MCF 10A (cell line): ENCODE data around the gene SNTG2. TPM values are rescaled to one million over a fixed set of nuclear protein-coding genes. Genes with fewer than 3 reads are reported as not detected.

Experiments used
- BruUV-seq: library from RNA; stranded (reverse); fragments of 400-500 nt; replicated peaks from 2 replicates; lab custom pipeline; 2021; lab: Mats Ljungman, UMichigan
- CTCF ChIA-PET: fragments of 300-600 bp; sonication (Branson Sonifier 250); formaldehyde crosslinking; extraction: SDS; loops from one replicate; lab custom pipeline; 2021; ENCODE audit warnings: antibody characterized with exemption, inconsistent platforms; lab: Yijun Ruan, JAX
- POLR2A ChIA-PET: fragments of 300-600, 350-650 bp; sonication (Branson Sonifier 250); formaldehyde crosslinking; extraction: SDS; loops from one replicate; lab custom pipeline; 2020; ENCODE audit warnings: antibody characterized with exemption, inconsistent platforms; lab: Yijun Ruan, JAX
- DNase-seq: peaks from one replicate; pipeline ENCODE4 v3.0.0-alpha.2; 2018; ENCODE audit not compliant: unreplicated experiment
- H3K27ac Mint-ChIP-seq: one replicate; pipeline ENCODE4 v1.8.0; 2022; ENCODE audit warnings: mild to moderate bottlenecking, low read depth, mixed read lengths; ENCODE audit not compliant: unreplicated experiment
- H3K27me3 Mint-ChIP-seq: one replicate; pipeline ENCODE4 v1.8.0; 2022; ENCODE audit warnings: mixed read lengths; ENCODE audit not compliant: insufficient read depth, unreplicated experiment
- H3K36me3 Mint-ChIP-seq: one replicate; pipeline ENCODE4 v1.8.0; 2022; ENCODE audit warnings: mild to moderate bottlenecking, moderate library complexity, mixed read lengths; ENCODE audit not compliant: insufficient read depth, unreplicated experiment
- H3K4me1 Mint-ChIP-seq: one replicate; pipeline ENCODE4 v1.8.0; 2022; ENCODE audit warnings: mixed read lengths; ENCODE audit not compliant: insufficient read depth, unreplicated experiment
- H3K4me3 Mint-ChIP-seq: one replicate; pipeline ENCODE4 v1.8.0; 2022; ENCODE audit warnings: mild to moderate bottlenecking, moderate library complexity, mixed read lengths; ENCODE audit not compliant: unreplicated experiment
- H3K9me3 Mint-ChIP-seq: one replicate; pipeline ENCODE4 v1.8.0; 2022; ENCODE audit warnings: mixed read lengths; ENCODE audit not compliant: unreplicated experiment
- intact Hi-C: fragments of 100-400 bp; cut with micrococcal nuclease; formaldehyde crosslinking; loops from 2 replicates; pipeline ENCODE4 v1.14.1; 2022
- total RNA-seq: library from RNA; stranded (reverse); gene quantifications from 2 replicates; pipeline ENCODE4 v1.2.3, GENCODE V29; 2022
- TF ChIP-seq, protein P1 (sequence below): fragments of 200-600 bp; IDR thresholded peaks from one replicate; pipeline ENCODE4 v1.8.0; 2022; ENCODE audit warnings: antibody characterized with exemption, mild to moderate bottlenecking; ENCODE audit not compliant: unreplicated experiment

SNTG2 gene
- total RNA-seq, 1 experiment from 2014 or later = not detected

DNA sequence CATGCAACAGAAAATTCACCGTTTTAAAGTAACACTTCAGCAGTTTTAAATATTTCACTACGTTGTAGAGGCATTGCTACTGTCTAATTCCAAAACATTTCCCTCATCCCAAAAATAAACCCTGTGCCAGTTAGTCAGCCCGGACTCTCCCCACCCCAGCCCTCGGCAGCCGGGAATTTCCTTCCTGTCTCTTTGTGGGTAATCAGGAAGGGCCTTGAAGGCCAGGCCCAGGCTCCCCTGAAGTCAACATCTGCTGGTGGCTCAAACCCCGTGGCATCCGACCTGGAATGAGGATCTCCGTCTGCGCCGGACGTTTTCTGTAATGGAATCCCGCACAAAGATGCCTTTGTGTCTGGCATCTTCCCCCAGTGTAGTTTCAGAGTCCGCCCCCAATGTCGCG is 219.6 kb downstream of the SNTG2 start:
- Mint-ChIP-seq H3K36me3 (no peaks in the 10 kb centered on the region), H3K27ac (no peak overlapping the region), H3K4me1 (peaks cover 9% of the 10 kb centered on the region), H3K27me3 (no peaks in the 10 kb centered on the region), H3K9me3 (no peaks in the 10 kb centered on the region), H3K4me3 (no peak overlapping the region)
- TF ChIP-seq, protein P1, sequence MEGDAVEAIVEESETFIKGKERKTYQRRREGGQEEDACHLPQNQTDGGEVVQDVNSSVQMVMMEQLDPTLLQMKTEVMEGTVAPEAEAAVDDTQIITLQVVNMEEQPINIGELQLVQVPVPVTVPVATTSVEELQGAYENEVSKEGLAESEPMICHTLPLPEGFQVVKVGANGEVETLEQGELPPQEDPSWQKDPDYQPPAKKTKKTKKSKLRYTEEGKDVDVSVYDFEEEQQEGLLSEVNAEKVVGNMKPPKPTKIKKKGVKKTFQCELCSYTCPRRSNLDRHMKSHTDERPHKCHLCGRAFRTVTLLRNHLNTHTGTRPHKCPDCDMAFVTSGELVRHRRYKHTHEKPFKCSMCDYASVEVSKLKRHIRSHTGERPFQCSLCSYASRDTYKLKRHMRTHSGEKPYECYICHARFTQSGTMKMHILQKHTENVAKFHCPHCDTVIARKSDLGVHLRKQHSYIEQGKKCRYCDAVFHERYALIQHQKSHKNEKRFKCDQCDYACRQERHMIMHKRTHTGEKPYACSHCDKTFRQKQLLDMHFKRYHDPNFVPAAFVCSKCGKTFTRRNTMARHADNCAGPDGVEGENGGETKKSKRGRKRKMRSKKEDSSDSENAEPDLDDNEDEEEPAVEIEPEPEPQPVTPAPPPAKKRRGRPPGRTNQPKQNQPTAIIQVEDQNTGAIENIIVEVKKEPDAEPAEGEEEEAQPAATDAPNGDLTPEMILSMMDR = no peak
- intact Hi-C loops = no loop called here
- CTCF ChIA-PET = no interaction called here
- POLR2A ChIA-PET = no interaction called here
- no peak for DNase-seq
- BruUV-seq = no TSS peak

DNA sequence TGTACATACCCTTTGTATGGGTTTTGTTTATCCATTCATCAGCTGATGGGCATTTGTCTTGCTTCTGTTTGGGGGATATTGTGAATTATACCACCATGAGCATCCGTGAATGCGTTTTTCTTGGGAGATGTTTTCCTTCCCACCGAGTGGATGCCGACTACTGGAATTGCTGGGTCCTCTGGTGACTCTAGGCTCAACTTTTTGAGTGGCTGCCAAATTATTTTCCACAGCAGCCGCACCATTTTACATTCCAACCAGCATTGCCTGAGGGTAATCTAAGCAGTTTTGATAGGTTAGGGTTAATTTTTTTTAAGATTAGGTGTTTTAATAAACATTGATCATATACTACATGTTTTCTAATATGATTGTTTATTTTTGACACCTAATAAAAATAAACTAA is 220.1 kb downstream of the SNTG2 start:
- TF ChIP-seq, protein P1 = no peak
- peaks cover 9% of the 10 kb centered on the region for H3K4me1 Mint-ChIP-seq
- intact Hi-C loops = no loop called here
- H3K4me3 Mint-ChIP-seq = no peak overlapping the region
- no peaks in the 10 kb centered on the region for H3K9me3 Mint-ChIP-seq
- BruUV-seq = no TSS peak
- POLR2A ChIA-PET = no interaction called here
- no peaks in the 10 kb centered on the region for H3K36me3 Mint-ChIP-seq
- H3K27ac Mint-ChIP-seq = no peak overlapping the region
- DNase-seq = no peak
- CTCF ChIA-PET = no interaction called here
- H3K27me3 Mint-ChIP-seq = no peaks in the 10 kb centered on the region

DNA sequence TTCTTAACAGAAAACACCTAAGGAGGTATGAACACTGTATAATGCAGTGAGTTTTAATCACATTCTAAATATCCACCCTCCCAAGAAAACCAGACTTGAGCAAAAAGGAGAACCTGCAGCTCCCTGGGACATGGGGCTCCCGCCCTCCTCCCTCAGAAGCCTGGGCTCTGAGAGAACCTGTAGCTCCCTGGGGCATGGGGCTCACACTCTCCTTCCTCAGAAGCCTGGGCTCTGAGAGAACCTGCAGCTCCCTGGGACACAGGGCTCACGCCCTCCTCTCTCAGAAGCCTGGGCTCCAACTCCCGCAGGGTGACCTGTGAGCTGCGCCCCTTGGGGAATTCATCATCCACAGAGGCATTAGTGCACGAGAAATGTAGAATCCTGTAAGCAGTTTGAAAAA is 222.9 kb downstream of the SNTG2 start:
- no peaks in the 10 kb centered on the region for H3K27me3 Mint-ChIP-seq
- CTCF ChIA-PET = interaction anchor here (0.7 kb wide), 1 partner anchor 173 kb away, joined by 4 read pairs; no protein-coding TSS in a partner anchor
- H3K27ac Mint-ChIP-seq = no peak overlapping the region
- H3K4me1 Mint-ChIP-seq = peaks cover 9% of the 10 kb centered on the region
- BruUV-seq = no TSS peak
- H3K36me3 Mint-ChIP-seq = no peaks in the 10 kb centered on the region
- intact Hi-C loops = no loop called here
- no peak overlapping the region for H3K4me3 Mint-ChIP-seq
- TF ChIP-seq, protein P1 = no peak
- DNase-seq = no peak
- POLR2A ChIA-PET = interaction anchor here (0.6 kb wide), 1 partner anchor 596 kb away, joined by 3 read pairs; no protein-coding TSS in a partner anchor
- H3K9me3 Mint-ChIP-seq = no peaks in the 10 kb centered on the region

DNA sequence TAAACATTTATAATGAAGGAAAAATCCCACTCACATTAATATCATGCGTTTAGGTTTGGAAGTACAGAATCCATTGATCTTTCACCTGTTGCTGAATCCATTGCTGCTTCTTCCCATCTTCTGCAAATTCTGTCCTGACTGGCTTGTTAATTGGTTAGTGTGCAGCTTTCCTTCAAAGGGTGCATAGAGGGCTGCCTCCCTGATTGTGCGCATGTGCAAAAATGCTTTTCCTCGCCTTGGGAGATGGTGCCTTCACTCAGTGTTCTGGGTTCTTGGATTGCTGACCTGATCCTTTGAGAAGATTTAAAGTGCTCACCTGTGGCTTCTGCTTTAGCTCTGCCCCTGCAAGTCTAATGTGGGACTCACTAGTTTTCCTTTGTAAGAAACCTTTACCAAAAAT is 231.2 kb downstream of the SNTG2 start:
- TF ChIP-seq, protein P1 = no peak
- no peak overlapping the region for H3K27ac Mint-ChIP-seq
- ChIA-PET CTCF (no interaction called here), POLR2A (no interaction called here)
- no TSS peak for BruUV-seq
- peaks cover 19% of the 10 kb centered on the region for H3K9me3 Mint-ChIP-seq
- no peak for DNase-seq
- no peaks in the 10 kb centered on the region for H3K36me3 Mint-ChIP-seq
- no peaks in the 10 kb centered on the region for H3K4me1 Mint-ChIP-seq
- H3K4me3 Mint-ChIP-seq = no peak overlapping the region
- no peaks in the 10 kb centered on the region for H3K27me3 Mint-ChIP-seq
- intact Hi-C loops = no loop called here
